ENCODE results near the gene YWHAG. TPM values are rescaled to one million over a fixed set of nuclear protein-coding genes. Genes with fewer than 3 reads are reported as not detected.
"Not testable (repeated sequence)": the region's sequence is repeated elsewhere in the genome, so short reads cannot be mapped to it uniquely, and the experiment has no call there.

Gene YWHAG
- total and polyA plus RNA-seq, 11 donors = 85.5 to 282 (median 189) TPM

DNA sequence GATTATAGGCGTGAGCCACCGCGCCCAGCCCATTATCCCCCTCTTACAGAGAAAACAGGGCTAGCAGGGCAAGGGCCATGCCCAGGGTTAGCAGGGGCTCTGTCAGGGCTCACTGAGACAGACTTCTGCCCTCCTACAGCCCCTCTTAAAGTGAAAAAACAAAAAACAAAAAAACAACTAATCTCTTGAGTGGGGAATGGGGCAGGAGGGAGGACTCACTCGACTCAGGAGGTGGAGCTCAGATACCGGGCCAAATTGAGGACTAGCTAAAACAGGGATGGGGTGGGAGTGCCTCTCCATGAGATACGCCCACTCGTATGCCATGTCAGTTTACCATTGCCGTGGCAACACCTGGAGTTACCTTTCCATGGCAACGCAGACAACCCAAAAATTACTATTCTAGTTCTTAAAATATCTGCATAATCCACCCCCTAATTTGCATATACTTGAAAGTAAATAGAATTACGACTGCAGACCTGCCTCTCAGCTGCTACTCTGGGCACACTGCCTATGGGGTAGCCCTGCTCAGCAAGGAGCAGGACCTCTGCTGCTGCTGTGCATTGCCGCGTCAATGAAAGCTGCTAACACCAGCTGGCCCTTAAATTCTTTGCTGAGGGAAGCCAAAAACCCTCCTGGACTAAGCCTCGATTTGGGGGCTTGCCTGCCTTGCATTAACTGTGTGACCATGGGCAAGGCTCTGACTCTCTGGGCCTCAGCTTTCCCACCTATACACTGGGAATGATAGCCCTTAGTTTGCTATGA is 37.4 kb upstream of the YWHAG start:
- Histone ChIP-seq H3K36me3 (no peaks in the 10 kb centered on the region), H3K27ac (no peak overlapping the region), H3K9me3 (no peaks in the 10 kb centered on the region), H3K4me3 (no peak overlapping the region), H3K4me1 (peaks cover 0 to 33% (median 16%) of the 10 kb centered on the region in 12 donors), H3K27me3 (no peaks in the 10 kb centered on the region)
- WGBS, 4 donors = 74 to 79% (median 78%) methylated on average over 13 of the region's 13 CpGs
- no peak for DNase-seq
- no peak for ATAC-seq
- intact Hi-C loops (cut with DNase I) = no loop called here
- TF ChIP-seq POLR2A (IDR thresholded peaks at IDR 0.05) (no peak), CTCF (IDR thresholded peaks at IDR 0.05) (no peak)

DNA sequence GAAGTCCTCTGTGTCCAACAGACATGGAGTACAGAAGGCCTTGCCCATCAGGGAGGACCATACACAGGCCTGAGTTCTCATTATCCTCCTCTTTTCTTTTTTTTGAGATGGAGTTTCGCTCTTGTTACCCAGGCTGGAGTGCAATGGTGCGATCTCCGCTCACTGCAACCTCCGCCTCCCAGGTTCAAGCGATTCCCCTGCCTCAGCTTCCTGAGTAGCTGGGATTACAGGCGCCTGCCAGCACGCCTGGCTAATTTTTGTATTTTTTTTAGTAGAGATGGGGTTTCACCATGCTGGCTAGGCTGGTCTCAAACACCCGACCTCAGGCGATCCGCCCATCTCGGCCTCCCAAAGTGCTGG is 36.8 kb upstream of the YWHAG start:
- H3K27ac ChIP-seq; H3K9me3 ChIP-seq; DNase-seq; intact Hi-C loops (cut with DNase I); H3K36me3 ChIP-seq; ATAC-seq; H3K27me3 ChIP-seq; H3K4me3 ChIP-seq: not testable (repeated sequence)
- WGBS, 4 donors = 83 to 96% (median 96%) methylated on average over 11 of the region's 11 CpGs
- peaks cover 0 to 33% (median 16%) of the 10 kb centered on the region in 12 donors for H3K4me1 ChIP-seq

DNA sequence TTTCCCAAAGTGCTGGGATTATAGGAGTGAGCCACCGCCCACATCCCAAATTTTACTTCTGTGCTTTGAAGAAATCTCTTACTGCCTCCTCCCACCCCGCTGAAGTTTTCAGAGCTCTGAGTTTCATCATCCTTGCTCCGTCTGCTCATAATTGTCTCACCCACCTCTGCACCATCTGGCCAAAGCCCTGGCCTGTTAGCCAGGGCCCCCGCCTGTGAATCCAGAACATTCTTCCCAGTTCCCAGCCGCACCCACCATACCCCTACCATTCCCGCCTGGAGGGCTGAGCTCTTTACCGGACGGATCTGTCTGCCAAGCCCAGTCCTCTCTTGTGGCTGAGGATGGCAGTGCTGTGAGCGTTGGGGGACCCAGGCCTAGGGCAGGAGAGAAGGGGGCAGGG is 36.2 kb upstream of the YWHAG start:
- Histone ChIP-seq H3K4me3 (no peak overlapping the region), H3K9me3 (no peaks in the 10 kb centered on the region), H3K36me3 (no peaks in the 10 kb centered on the region), H3K4me1 (peaks cover 0 to 33% (median 16%) of the 10 kb centered on the region in 12 donors), H3K27me3 (no peaks in the 10 kb centered on the region), H3K27ac (no peak overlapping the region)
- 87 to 94% (median 92%) methylated on average over 9 of the region's 9 CpGs for WGBS, 4 donors
- no peak for TF ChIP-seq POLR2A (IDR thresholded peaks at IDR 0.05)
- TF ChIP-seq CTCF (IDR thresholded peaks at IDR 0.05) = no peak
- no peak for ATAC-seq
- DNase-seq = no peak
- intact Hi-C loops (cut with DNase I) = loop anchor here in 1 of 10 donors (5.0 kb wide), 1 partner anchor 38 kb away; the partner anchor contains the start of gene YWHAG

- Histone ChIP-seq H3K4me1 (peaks cover 0 to 44% (median 20%) of the 10 kb centered on the region in 12 donors), H3K36me3 (no peaks in the 10 kb centered on the region), H3K9me3 (no peaks in the 10 kb centered on the region), H3K27me3 (no peaks in the 10 kb centered on the region), H3K4me3 (peak overlapping the region; percentile 20 to 81 (median 71)), H3K27ac (peak overlapping the region; percentile 72 to 95 (median 88))
- ATAC-seq = peak; percentile 90 to 95 (median 94)
- peak; percentile 96 to 97 (median 97) for DNase-seq
- TF ChIP-seq POLR2A (IDR thresholded peaks at IDR 0.05) (peak in 1 of 2 donors; percentile 91), CTCF (IDR thresholded peaks at IDR 0.05) (peak in 1 of 12 donors; percentile 22)
- intact Hi-C loops (cut with DNase I) = loop anchor here in 1 of 10 donors (5.0 kb wide), 1 partner anchor 36 kb away; the partner anchor contains the start of gene YWHAG
- WGBS, 4 donors = 1 to 10% (median 3%) methylated on average over 36 to 99 of the region's 99 CpGs
These were observed 34.6 kb upstream of the YWHAG start for GRCh38 chr7:76393116-76394031.

All from heart left ventricle (tissue), 16 donors.